GM18858 (cell line): ENCODE data around the gene IRX3.
"Not testable (repeated sequence)": the region's sequence is repeated elsewhere in the genome, so short reads cannot be mapped to it uniquely, and the experiment has no call there.

Experiments used
- ATAC-seq: cut with Tn5 transposase; IDR thresholded peaks from one replicate; pipeline ENCODE4 v1.9.1; 2021; ENCODE audit not compliant: unreplicated experiment

IRX3 gene

GRCh38 chr16:54277845-54278703 is 8.5 kb downstream of the IRX3 start:
- ATAC-seq = no peak

- ATAC-seq = no peak
Observed at GRCh38 chr16:54275956-54276355, 10.6 kb downstream of the IRX3 start.

DNA sequence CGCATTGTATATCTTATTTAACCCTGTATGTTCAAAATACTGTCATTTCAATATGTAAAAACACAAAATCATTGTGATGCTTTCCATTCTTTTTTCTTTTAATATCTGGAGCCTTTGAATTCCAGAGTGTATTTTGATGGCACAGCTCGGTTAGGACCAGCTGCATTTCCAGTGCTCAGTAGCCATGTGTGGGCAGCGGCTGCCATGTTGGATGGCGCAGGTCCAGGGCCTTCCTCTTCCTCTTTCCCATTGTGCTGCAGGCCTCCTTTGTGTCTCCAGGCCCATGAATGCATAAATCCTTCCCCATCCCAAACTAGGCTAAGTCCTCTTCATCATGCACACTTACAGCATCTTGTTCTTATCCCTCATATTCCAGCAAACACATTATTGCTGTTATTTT is 13.0 kb downstream of the IRX3 start:
- no peak for ATAC-seq

DNA sequence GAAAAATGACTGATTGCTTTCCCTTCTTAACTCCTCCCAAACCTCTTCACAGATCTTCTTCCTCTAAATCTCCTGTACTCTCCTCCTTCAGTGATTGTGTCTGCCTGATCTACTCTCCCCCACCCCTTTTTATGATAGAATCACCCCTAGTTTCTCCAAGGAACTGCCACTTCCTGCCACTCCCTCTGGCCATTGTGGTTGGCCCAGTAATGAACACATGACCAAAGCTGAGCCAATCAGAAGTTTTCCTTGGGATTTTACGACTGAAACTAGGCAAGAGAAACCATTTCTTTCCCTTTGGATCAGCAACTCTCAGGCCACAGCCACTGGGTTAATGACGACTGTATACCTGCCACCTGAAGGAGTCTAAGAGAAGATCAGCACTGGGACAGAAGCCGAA is 15.9 kb downstream of the IRX3 start:
- no peak for ATAC-seq

GRCh38 chr16:54269461-54269860 is 17.1 kb downstream of the IRX3 start:
- no peak for ATAC-seq

DNA sequence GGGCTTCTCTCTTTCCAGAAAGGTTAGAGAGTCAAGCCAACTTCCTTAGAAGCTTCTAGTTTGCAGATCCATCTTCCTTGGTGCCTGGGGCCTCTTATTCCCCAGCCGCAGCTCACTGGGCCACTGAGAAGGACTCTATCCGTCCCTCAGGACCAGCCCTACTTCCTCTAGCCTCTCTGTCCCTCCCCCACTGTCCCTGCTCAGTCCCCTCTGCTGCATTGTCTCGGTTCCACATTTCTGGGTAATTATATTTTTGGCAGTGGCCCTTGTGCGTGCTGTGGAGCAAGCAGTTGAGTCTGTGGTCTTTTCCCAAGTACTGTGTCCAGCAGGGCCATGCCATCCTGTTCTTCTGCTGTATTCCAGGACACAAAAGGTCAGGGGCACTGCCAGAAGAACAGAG is 17.8 kb downstream of the IRX3 start:
- no peak for ATAC-seq

- no peak for ATAC-seq
Observed at GRCh38 chr16:54268340-54268739, 18.2 kb downstream of the IRX3 start.

DNA sequence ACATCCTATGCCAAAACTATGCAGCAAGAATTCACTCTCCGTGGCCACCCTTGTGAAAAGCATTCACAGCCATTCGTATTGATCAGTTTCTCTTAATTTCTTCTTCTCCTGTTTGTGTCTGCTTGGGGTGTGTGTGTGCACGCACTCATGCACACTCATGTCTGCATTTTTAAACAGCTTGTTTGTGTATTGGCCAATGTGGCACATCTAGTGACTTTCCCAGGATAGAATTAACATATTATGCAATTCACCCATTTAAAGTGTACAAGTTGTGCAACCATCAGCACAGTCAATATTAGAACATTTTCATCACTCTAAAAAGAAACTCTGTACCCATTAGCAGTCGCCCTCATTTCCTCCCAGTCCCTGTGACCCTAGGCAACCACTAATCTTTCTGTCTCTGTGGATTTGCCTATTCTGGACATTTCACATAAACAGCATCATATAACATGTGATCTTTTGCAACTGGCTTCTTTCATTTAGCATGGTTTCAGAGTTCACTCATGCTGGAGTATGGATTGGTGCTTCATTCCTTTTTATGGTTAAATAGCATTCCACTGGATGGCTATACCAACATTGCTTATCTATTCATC is 20.1 kb downstream of the IRX3 start:
- ATAC-seq = no peak

DNA sequence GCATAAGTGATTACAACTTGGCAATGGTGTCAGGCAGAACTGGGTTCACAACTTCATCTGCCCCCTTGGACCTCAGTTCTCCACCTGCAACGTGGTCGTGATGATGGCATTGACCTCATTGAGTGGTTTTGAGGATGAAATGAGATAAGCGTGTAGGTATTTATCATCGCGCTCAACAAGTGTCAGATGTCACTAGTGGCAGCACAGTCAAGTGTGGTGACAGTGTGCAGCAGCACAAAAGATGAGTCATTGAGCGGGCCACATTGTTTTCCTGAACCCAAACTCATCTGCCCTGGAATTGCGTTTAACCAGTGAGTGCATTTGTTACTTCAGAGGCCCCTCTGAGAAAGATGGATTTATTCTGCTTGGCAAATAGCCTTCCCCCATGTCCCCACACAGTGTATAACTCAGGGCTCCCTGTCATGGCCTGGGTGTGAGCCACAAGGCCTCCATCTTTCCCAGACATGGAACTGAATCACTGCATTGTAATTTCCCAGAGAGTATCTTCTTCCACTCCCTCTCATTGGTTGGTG is 20.9 kb downstream of the IRX3 start:
- ATAC-seq = no peak

GRCh38 chr16:54253118-54253517 is 33.5 kb downstream of the IRX3 start:
- ATAC-seq = no peak

DNA sequence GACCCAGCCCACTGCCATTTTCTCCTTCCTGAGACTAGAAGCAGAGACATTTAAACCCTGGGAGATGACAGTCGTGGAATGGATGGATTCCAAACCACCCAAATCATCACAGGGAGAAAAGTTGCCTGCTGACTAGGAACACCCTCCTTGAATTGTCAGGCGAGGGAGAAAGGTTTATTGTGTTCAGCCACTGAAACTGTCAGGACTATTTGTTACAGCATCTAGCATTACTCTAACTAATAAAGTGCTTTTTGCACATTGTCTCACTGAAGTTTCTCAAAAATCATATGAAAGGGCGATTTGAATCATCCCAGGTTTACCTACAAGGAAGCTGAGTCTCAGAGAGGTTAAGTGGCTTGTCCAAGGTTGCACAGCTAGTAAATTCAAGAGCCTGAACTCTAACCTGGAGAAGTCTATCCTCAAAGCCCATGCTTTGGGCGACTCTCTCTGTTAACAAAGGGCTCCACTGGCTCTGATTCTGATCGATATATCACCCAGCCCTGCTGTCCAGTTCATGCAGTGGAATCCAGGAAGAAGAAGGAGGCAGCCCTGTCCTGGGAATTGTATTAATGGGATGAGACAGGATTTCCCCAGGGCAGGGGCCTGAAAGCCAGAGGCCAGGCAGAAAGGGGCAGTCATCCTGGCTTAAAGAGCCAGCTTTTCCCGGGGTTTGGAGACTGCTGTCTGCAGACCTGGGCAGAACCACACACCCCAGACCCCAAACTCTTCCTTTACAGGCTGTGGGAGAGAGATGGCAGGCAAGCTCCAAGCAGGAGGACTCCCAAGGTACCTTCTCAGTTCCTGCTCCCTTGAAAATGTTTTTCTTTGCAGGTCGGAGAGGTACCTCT is 37.5 kb downstream of the IRX3 start:
- ATAC-seq = no peak

- not testable (repeated sequence) for ATAC-seq
Observed at GRCh38 chr16:54247705-54248104, 38.9 kb downstream of the IRX3 start.

- ATAC-seq = no peak
Observed at GRCh38 chr16:54246454-54246821, 40.1 kb downstream of the IRX3 start.

DNA sequence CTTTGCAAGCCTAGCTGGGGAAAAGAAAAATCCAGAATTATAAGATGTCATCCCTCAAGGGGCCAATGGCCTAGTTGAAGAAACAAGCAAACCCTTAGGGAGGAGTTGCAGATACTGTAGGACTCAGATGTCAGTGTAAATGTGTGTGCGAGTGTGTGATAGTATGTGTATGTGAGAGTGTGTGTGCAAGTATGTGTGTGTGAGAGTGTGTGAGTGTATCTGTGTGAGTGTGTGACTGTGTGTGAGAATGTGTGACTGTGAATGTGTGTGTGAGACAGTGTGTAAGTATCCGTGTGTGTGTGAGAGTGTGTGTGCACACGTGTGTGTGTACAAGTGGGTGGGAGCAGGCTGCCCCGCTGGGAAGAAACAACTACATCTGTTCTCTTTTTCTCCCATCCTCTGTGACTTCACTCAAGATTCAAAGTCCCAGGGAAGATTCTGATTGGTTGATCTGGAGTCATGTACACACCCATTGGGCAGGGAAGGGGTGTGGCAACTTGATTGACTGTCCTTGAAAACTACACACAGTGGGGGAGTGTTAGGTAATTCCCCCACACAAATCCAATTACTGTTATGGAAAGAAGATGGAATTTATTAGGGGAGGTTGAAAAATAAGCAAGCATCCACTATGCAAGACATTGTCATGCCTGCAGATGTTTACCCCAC is 40.7 kb downstream of the IRX3 start:
- no peak for ATAC-seq

- ATAC-seq = no peak
Observed at GRCh38 chr16:54244061-54244886, 42.3 kb downstream of the IRX3 start.

GRCh38 chr16:54243202-54243601 is 43.4 kb downstream of the IRX3 start:
- no peak for ATAC-seq

DNA sequence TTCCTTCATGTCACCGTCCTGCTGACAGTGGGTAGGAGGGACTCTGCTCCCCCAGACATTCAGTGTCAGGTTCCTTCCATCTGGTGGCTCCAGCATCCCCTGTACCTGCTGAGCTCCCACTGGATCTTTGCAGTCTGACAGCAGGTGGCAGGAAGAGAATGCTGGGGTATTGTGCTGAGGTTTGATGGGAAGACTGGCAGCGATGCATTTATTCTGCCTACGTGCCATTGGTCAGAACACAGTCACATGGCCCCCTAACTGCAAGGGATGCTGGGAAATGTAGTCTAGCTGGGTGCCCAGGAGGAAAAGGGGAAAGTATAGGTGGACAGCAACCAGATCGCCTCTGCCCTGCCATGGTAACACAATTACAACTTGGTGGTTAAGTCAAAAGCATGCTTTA is 44.4 kb downstream of the IRX3 start:
- no peak for ATAC-seq

DNA sequence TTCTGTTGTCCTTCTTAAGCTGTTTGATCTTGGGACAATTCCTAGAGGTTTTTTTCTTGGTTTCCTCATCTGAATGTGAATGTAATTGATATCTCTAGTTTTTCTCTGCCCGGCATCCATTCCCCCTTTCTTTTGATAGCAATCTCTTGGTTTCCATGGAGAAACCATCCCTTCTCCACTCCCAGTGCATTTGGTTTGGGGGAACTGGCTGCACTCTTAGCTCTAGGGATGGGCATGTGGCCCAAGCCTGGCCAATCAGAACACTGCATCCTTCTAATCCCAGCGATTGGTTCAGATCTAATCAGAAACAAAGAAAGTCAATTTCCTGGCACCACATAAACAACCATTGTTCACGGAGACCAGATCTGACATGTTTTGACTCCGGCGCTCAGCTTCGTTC is 45.1 kb downstream of the IRX3 start:
- no peak for ATAC-seq

- no peak for ATAC-seq
Observed at GRCh38 chr16:54240271-54241129, 46.1 kb downstream of the IRX3 start.
